HepG2 (cell line): ENCODE data around the gene KATNB1. TPM values are rescaled to one million over a fixed set of nuclear protein-coding genes. Genes with fewer than 3 reads are reported as not detected.

Experiments used
- ATAC-seq: fragments of 200-7000 bp; cut with Tn5 transposase; 3 replicates; pipeline ENCODE4 v1.9.1; 2020; ENCODE audit warnings: mild to moderate bottlenecking, moderate library complexity
- BruUV-seq: library from RNA; stranded (reverse); fragments of 400-500 nt; replicated peaks from 2 replicates; lab custom pipeline; 2021; lab: Mats Ljungman, UMichigan
- CTCF ChIA-PET: fragments of 300-600 bp; formaldehyde crosslinking; extraction: SDS; loops from one replicate; lab custom pipeline; 2021; ENCODE audit warnings: low total read pairs, inconsistent platforms, low intra/inter-chr PET ratio; lab: Yijun Ruan, JAX
- POLR2A ChIA-PET: fragments of 350-600 bp; sonication (Branson Sonifier 250); formaldehyde crosslinking; loops from one replicate; lab custom pipeline; 2020; ENCODE audit warnings: antibody characterized with exemption, inconsistent platforms; lab: Yijun Ruan, JAX
- DNase-seq: peaks from one replicate; pipeline ENCODE4 v3.0.0-alpha.2; 2015; ENCODE audit warnings: low spot score
- FAIRE-seq: peaks from 3 replicates; lab custom pipeline; 2011; peaks lifted over from hg19 to GRCh38; lab: Jason Lieb, UNC
- H2AFZ ChIP-seq: one replicate; pipeline ENCODE4 v1.6.1; 2011; ENCODE audit warnings: low read length, inconsistent platforms
- H3K27ac ChIP-seq: fragments of 300-600 bp; 3 replicates; pipeline ENCODE4 v1.8.0; 2011; ENCODE audit warnings: mixed run types, mild to moderate bottlenecking, mixed read lengths, low read length, inconsistent platforms; ENCODE audit not compliant: insufficient read depth; ENCODE audit errors: extremely low read length
- H3K27me3 ChIP-seq, 2 experiments: fragments of 200-600 bp in 1 of 2; 2 replicates in 1 of 2; 3 replicates in 1 of 2; pipeline versions ENCODE4 v1.6.0 to v1.8.0; 2011; ENCODE audit warnings: low read length in 2 of 2, mild to moderate bottlenecking in 2 of 2, moderate library complexity in 2 of 2, inconsistent platforms in 1 of 2; ENCODE audit not compliant: insufficient read depth in 2 of 2, control insufficient read depth in 1 of 2
- H3K36me3 ChIP-seq, 2 experiments: fragments of 200-600 bp in 1 of 2; replicated peaks in 1 of 2; 2 replicates in 1 of 2; 3 replicates in 1 of 2; pipeline versions ENCODE4 v1.5.1 to v1.8.0; 2011; ENCODE audit warnings: low read length in 2 of 2, inconsistent platforms in 1 of 2; ENCODE audit not compliant: insufficient read depth in 2 of 2, control insufficient read depth in 1 of 2
- H3K4me1 ChIP-seq: 2 replicates; pipeline ENCODE4 v1.5.1; 2012; ENCODE audit warnings: low read length, inconsistent platforms; ENCODE audit not compliant: insufficient read depth
- H3K4me2 ChIP-seq: 2 replicates; pipeline ENCODE4 v1.6.0; 2011; ENCODE audit warnings: low read depth, low read length, inconsistent platforms
- H3K4me3 ChIP-seq, 3 experiments: fragments of 200-600 bp in 1 of 3; sonication (generic), shearing (Covaris generic) in 1 of 3; replicated peaks in 1 of 3; 2 replicates each; pipeline ENCODE4 v1.5.1; 2011 to 2016; ENCODE audit warnings: low read length in 3 of 3, inconsistent platforms in 2 of 3, low read depth in 2 of 3, mild to moderate bottlenecking in 2 of 3, control low read depth in 1 of 3, mixed read lengths in 1 of 3; ENCODE audit not compliant: insufficient read depth in 1 of 3
- H3K79me2 ChIP-seq: one replicate; pipeline ENCODE4 v1.6.1; 2011; ENCODE audit warnings: low read length, inconsistent platforms; ENCODE audit not compliant: insufficient read depth
- H3K9ac ChIP-seq: 2 replicates; pipeline ENCODE4 v1.6.0; 2011; ENCODE audit warnings: mild to moderate bottlenecking, low read depth, low read length, inconsistent platforms; ENCODE audit not compliant: insufficient read depth
- H3K9me3 ChIP-seq: 2 replicates; pipeline ENCODE4 v1.5.1; 2012; ENCODE audit warnings: mild to moderate bottlenecking, low read length
- H4K20me1 ChIP-seq: 2 replicates; pipeline ENCODE4 v1.6.0; 2011; ENCODE audit warnings: inconsistent platforms, mild to moderate bottlenecking, low read length, moderate library complexity; ENCODE audit not compliant: insufficient read depth
- ARNT ChIP-seq: fragments of 450-650 bp; IDR thresholded peaks from 2 replicates; pipeline ENCODE4 v1.6.1; 2017
- BRD4 ChIP-seq: sonication (generic); formaldehyde crosslinking; IDR thresholded peaks from 2 replicates; pipeline ENCODE4 v1.4.0; 2020; ENCODE audit warnings: missing genetic modification reagents
- CBFB ChIP-seq: sonication (generic); formaldehyde crosslinking; IDR thresholded peaks from 2 replicates; pipeline ENCODE4 v1.4.0; 2020; ENCODE audit warnings: missing genetic modification reagents
- FOXA1 ChIP-seq, 2 experiments: fragments of 450-650 bp in 1 of 2; sonication (generic) in 1 of 2; formaldehyde crosslinking in 1 of 2; IDR thresholded peaks; 2 replicates each; pipeline versions ENCODE4 v1.4.0 to v1.6.1; 2016 to 2020; ENCODE audit warnings: missing genetic modification reagents in 1 of 2
- HNRNPUL1 ChIP-seq: fragments of 200-400 bp; formaldehyde crosslinking; IDR thresholded peaks from 2 replicates; pipeline ENCODE4 v1.6.1; 2017; ENCODE audit warnings: low read depth, mild to moderate bottlenecking, low read length, moderate library complexity
- KMT2A ChIP-seq: sonication (generic); formaldehyde crosslinking; IDR thresholded peaks from 2 replicates; pipeline ENCODE4 v1.4.0; 2020; ENCODE audit warnings: missing genetic modification reagents
- NONO ChIP-seq, 2 experiments: fragments of 450-650 bp in 1 of 2; sonication (generic) in 1 of 2; formaldehyde crosslinking in 1 of 2; IDR thresholded peaks in 1 of 2; conservative IDR thresholded peaks in 1 of 2; 2 replicates each; pipeline versions ENCODE4 v1.6.1 to v1.8.0; 2017 to 2022; ENCODE audit warnings: mild to moderate bottlenecking in 1 of 2, missing genetic modification reagents in 1 of 2, moderate library complexity in 1 of 2
- SALL2 ChIP-seq: sonication (generic); formaldehyde crosslinking; IDR thresholded peaks from 2 replicates; pipeline ENCODE4 v1.8.1; 2023; ENCODE audit warnings: mild to moderate bottlenecking, missing genetic modification reagents, inconsistent platforms
- SMARCC2 ChIP-seq: fragments of 450-650 bp; IDR thresholded peaks from 2 replicates; pipeline ENCODE4 v1.6.1; 2017; ENCODE audit warnings: antibody characterized with exemption, mild to moderate bottlenecking
- SMARCE1 ChIP-seq: fragments of 450-650 bp; IDR thresholded peaks from 2 replicates; pipeline ENCODE4 v1.6.1; 2017; ENCODE audit warnings: borderline replicate concordance
- ZBTB3 ChIP-seq: sonication (generic); formaldehyde crosslinking; IDR thresholded peaks from 2 replicates; pipeline ENCODE4 v1.4.0; 2020; ENCODE audit warnings: low read depth, mild to moderate bottlenecking, moderate library complexity, missing genetic modification reagents, borderline replicate concordance
- ZBTB38 ChIP-seq: sonication (generic); formaldehyde crosslinking; IDR thresholded peaks from 2 replicates; pipeline ENCODE4 v1.5.1; 2020; ENCODE audit warnings: mild to moderate bottlenecking, missing genetic modification reagents
- ZBTB7A ChIP-seq: sonication (generic); formaldehyde crosslinking; IDR thresholded peaks from 2 replicates; pipeline ENCODE4 v1.8.0; 2022; ENCODE audit warnings: mild to moderate bottlenecking, missing genetic modification reagents
- ZFX ChIP-seq: sonication (generic); formaldehyde crosslinking; IDR thresholded peaks from 2 replicates; pipeline ENCODE4 v1.4.0; 2020; ENCODE audit warnings: mild to moderate bottlenecking, low read depth, missing genetic modification reagents, moderate library complexity
- ZNF337 ChIP-seq: sonication (generic); formaldehyde crosslinking; IDR thresholded peaks from 2 replicates; pipeline ENCODE4 v1.5.1; 2020; ENCODE audit warnings: missing genetic modification reagents, low read depth, mild to moderate bottlenecking, borderline replicate concordance
- ZNF34 ChIP-seq: sonication (generic); formaldehyde crosslinking; IDR thresholded peaks from 2 replicates; pipeline ENCODE4 v1.4.0; 2020; ENCODE audit warnings: mild to moderate bottlenecking, missing genetic modification reagents, borderline replicate concordance
- ZNF350 ChIP-seq: sonication (generic); formaldehyde crosslinking; IDR thresholded peaks from 2 replicates; pipeline ENCODE4 v1.4.0; 2020; ENCODE audit warnings: mild to moderate bottlenecking, low read depth, missing genetic modification reagents, borderline replicate concordance
- ZNF556 ChIP-seq: sonication (generic); formaldehyde crosslinking; IDR thresholded peaks from 2 replicates; pipeline ENCODE4 v1.4.0; 2020; ENCODE audit warnings: mild to moderate bottlenecking, missing genetic modification reagents, borderline replicate concordance
- WGBS: methylation state at CpG from one replicate; pipeline ENCODE4 v1.1.6; 2017; ENCODE audit warnings: low lambda C conversion rate; 5-methylcytosine and 5-hydroxymethylcytosine counted together
- in situ Hi-C: cut with HindIII; loops from 2 replicates; pipeline ENCODE4 v1.10.0; 2017; ENCODE audit warnings: low pct_unique_long_range_greater_than_20kb; ENCODE audit not compliant: extremely low pct_ligation_motif_present
- intact Hi-C: fragments of 100-400 bp; cut with micrococcal nuclease; formaldehyde crosslinking; loops from one replicate; pipeline ENCODE4 v1.10.0; 2022; ENCODE audit not compliant: unreplicated experiment
- polyA plus RNA-seq, 8 experiments: library from polyadenylated mRNA; depleted of rRNA in 3 of 8; stranded (reverse) in 7 of 8; unstranded in 1 of 8; fragments of >200 nt; fragmentation: Illumina TruSeq in 4 of 8; extraction: Trizol in 4 of 8; gene quantifications; 2 replicates each; pipeline versions ENCODE4 v1.2.1 to v1.2.3, GENCODE V29; 2011 to 2016; ENCODE audit warnings: low read depth in 4 of 8, missing spikeins in 1 of 8, mixed read lengths in 1 of 8; ENCODE audit not compliant: insufficient read depth in 1 of 8
- total RNA-seq, 5 experiments: library from RNA; depleted of rRNA; stranded (reverse); fragments of >200 nt; fragmentation: Illumina TruSeq; extraction: Trizol; gene quantifications; 2 replicates each; pipeline ENCODE4 v1.2.3, GENCODE V29; 2016; ENCODE audit warnings: low read depth in 1 of 5
- TF ChIP-seq, protein P1 (sequence below): sonication (generic); formaldehyde crosslinking; IDR thresholded peaks from 2 replicates; pipeline ENCODE4 v1.4.0; 2020; ENCODE audit warnings: low read depth, missing genetic modification reagents
- TF ChIP-seq, protein P2 (sequence below): sonication (generic); formaldehyde crosslinking; IDR thresholded peaks from 2 replicates; pipeline ENCODE4 v1.5.0; 2020; ENCODE audit warnings: missing genetic modification reagents
- TF ChIP-seq, protein P3 (sequence below): sonication (generic); formaldehyde crosslinking; IDR thresholded peaks from 2 replicates; pipeline ENCODE4 v1.5.0; 2020; ENCODE audit warnings: missing genetic modification reagents

Gene KATNB1
- total and polyA plus RNA-seq, 2 of the 13 experiments (the other 11 are each of a cell fraction or from before 2014, with no cell fraction given) = 31.5 to 43.5 TPM

DNA sequence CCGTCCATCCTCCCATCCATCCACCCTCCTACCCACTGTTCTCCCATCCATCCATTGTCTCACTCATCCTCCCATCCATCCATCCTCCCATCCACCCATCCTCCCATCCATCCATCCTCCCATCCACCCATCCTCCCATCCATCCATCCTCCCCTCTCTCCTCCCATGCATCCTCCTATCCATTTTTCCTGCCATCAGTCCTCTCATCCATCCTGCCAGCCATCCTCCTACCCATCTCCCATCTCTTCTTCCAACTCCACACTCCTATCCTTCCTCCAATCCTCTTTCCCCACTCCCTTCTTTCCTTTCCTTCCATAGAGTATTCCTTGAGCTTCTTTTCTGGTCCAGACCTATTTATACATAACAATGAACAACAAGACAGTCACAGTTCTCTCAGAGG lies 28.9 kb upstream of the KATNB1 start:
- FAIRE-seq (no peak), ATAC-seq (no peak)
- Histone ChIP-seq H3K79me2 (no peaks in the 10 kb centered on the region), H3K27me3 (no peaks in the 10 kb centered on the region), H4K20me1 (no peaks in the 10 kb centered on the region), H3K4me2 (no peak overlapping the region)
- TF ChIP-seq CBFB (CRISPR knock-in tag) = no peak
- 0 out of 2 replicates have a peak, but pooled peaks have one; percentile 67 for TF ChIP-seq ARNT
- TF ChIP-seq, protein P1, sequence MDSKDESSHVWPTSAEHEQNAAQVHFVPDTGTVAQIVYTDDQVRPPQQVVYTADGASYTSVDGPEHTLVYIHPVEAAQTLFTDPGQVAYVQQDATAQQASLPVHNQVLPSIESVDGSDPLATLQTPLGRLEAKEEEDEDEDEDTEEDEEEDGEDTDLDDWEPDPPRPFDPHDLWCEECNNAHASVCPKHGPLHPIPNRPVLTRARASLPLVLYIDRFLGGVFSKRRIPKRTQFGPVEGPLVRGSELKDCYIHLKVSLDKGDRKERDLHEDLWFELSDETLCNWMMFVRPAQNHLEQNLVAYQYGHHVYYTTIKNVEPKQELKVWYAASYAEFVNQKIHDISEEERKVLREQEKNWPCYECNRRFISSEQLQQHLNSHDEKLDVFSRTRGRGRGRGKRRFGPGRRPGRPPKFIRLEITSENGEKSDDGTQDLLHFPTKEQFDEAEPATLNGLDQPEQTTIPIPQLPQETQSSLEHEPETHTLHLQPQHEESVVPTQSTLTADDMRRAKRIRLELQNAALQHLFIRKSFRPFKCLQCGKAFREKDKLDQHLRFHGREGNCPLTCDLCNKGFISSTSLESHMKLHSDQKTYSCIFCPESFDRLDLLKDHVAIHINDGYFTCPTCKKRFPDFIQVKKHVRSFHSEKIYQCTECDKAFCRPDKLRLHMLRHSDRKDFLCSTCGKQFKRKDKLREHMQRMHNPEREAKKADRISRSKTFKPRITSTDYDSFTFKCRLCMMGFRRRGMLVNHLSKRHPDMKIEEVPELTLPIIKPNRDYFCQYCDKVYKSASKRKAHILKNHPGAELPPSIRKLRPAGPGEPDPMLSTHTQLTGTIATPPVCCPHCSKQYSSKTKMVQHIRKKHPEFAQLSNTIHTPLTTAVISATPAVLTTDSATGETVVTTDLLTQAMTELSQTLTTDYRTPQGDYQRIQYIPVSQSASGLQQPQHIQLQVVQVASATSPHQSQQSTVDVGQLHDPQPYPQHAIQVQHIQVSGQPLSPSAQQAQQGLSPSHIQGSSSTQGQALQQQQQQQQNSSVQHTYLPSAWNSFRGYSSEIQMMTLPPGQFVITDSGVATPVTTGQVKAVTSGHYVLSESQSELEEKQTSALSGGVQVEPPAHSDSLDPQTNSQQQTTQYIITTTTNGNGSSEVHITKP (CRISPR knock-in tag) = no peak
- no peak for TF ChIP-seq SMARCE1
- TF ChIP-seq ZNF34 = no peak
- no peak for TF ChIP-seq ZNF350
- TF ChIP-seq ZNF556 (CRISPR knock-in tag) = no peak
- no peak for TF ChIP-seq SMARCC2
- TF ChIP-seq HNRNPUL1 = no peak
- TF ChIP-seq, protein P2, sequence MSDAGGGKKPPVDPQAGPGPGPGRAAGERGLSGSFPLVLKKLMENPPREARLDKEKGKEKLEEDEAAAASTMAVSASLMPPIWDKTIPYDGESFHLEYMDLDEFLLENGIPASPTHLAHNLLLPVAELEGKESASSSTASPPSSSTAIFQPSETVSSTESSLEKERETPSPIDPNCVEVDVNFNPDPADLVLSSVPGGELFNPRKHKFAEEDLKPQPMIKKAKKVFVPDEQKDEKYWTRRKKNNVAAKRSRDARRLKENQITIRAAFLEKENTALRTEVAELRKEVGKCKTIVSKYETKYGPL (CRISPR knock-in tag) = no peak
- TF ChIP-seq, protein P3, sequence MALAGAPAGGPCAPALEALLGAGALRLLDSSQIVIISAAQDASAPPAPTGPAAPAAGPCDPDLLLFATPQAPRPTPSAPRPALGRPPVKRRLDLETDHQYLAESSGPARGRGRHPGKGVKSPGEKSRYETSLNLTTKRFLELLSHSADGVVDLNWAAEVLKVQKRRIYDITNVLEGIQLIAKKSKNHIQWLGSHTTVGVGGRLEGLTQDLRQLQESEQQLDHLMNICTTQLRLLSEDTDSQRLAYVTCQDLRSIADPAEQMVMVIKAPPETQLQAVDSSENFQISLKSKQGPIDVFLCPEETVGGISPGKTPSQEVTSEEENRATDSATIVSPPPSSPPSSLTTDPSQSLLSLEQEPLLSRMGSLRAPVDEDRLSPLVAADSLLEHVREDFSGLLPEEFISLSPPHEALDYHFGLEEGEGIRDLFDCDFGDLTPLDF = no peak
- no peak for TF ChIP-seq ZFX (CRISPR knock-in tag)
- no peak for TF ChIP-seq SALL2 (CRISPR knock-in tag)
- TF ChIP-seq ZBTB3 = no peak
- 0 out of 2 replicates have a peak, but pooled peaks have one; percentile 25 for TF ChIP-seq FOXA1 (IDR thresholded peaks at IDR 0.05)
- no peak for TF ChIP-seq FOXA1 (CRISPR knock-in tag; IDR thresholded peaks at IDR 0.05)
- no peak for TF ChIP-seq ZBTB38
- no peak for TF ChIP-seq KMT2A (CRISPR knock-in tag)
- TF ChIP-seq BRD4 (CRISPR knock-in tag) = no peak
- 0 out of 2 replicates have a peak, but pooled peaks have one; percentile 18 for TF ChIP-seq NONO (IDR thresholded peaks at IDR 0.05)
- TF ChIP-seq NONO (CRISPR knock-in tag; conservative IDR thresholded peaks at IDR 0.05) = no peak
- TF ChIP-seq ZNF337 = no peak
- no peak for TF ChIP-seq ZBTB7A
- TF ChIP-seq, all 625 proteins: peak for 3
- no TSS peak for BruUV-seq
- intact Hi-C loops (no loop called here), in situ Hi-C loops (no loop called here)
- CTCF ChIA-PET = no interaction called here
- Histone ChIP-seq H3K9me3 (no peaks in the 10 kb centered on the region), H3K36me3 (no peaks in the 10 kb centered on the region), H3K27ac (no peak overlapping the region), H2AFZ (no peak overlapping the region), H3K4me3 (no peak overlapping the region), H3K4me1 (peaks cover 72% of the 10 kb centered on the region), H3K9ac (no peak overlapping the region)
- 69% methylated on average over 1 of the region's 1 CpG for WGBS
- DNase-seq = no peak
- POLR2A ChIA-PET = no interaction called here
